SH-SY5Y (cell line): ENCODE results near the gene CNTNAP5.

Source experiments
- GATA2 ChIP-seq: IDR thresholded peaks from 2 replicates; pipeline ENCODE4 v1.6.1; 2011; ENCODE audit warnings: mild to moderate bottlenecking, low read depth, low read length
- GATA3 ChIP-seq: IDR thresholded peaks from 2 replicates; pipeline ENCODE4 v1.6.1; 2011; ENCODE audit warnings: low read depth, mild to moderate bottlenecking, low read length, moderate library complexity

The CNTNAP5 gene

GRCh38 chr2:124566518-124566970 is 541.5 kb downstream of the CNTNAP5 start:
- TF ChIP-seq GATA3 (no peak), GATA2 (no peak)

- TF ChIP-seq GATA3 (no peak), GATA2 (no peak)
These were observed 545.8 kb downstream of the CNTNAP5 start for GRCh38 chr2:124570872-124571271.

- no peak for TF ChIP-seq GATA2
- no peak for TF ChIP-seq GATA3
These were observed 546.7 kb downstream of the CNTNAP5 start for GRCh38 chr2:124571836-124572235.

GRCh38 chr2:124572934-124573634 is 548.0 kb downstream of the CNTNAP5 start:
- TF ChIP-seq GATA3 (no peak), GATA2 (no peak)

- TF ChIP-seq GATA2, result no peak
- no peak for TF ChIP-seq GATA3
These were observed 550.4 kb downstream of the CNTNAP5 start for GRCh38 chr2:124575497-124575896.

GRCh38 chr2:124580263-124580662 is 555.2 kb downstream of the CNTNAP5 start:
- TF ChIP-seq GATA2, result no peak
- TF ChIP-seq GATA3, result no peak

GRCh38 chr2:124582387-124582786 is 557.3 kb downstream of the CNTNAP5 start:
- TF ChIP-seq GATA2 (no peak), GATA3 (no peak)

- TF ChIP-seq GATA2, result no peak
- no peak for TF ChIP-seq GATA3
These were observed 559.5 kb downstream of the CNTNAP5 start for GRCh38 chr2:124584615-124585014.

GRCh38 chr2:124585277-124585676 is 560.2 kb downstream of the CNTNAP5 start:
- TF ChIP-seq GATA3, result no peak
- no peak for TF ChIP-seq GATA2

GRCh38 chr2:124586210-124586609 is 561.1 kb downstream of the CNTNAP5 start:
- no peak for TF ChIP-seq GATA3
- TF ChIP-seq GATA2, result no peak

GRCh38 chr2:124586835-124587234 is 561.7 kb downstream of the CNTNAP5 start:
- TF ChIP-seq GATA2, result no peak
- no peak for TF ChIP-seq GATA3

- TF ChIP-seq GATA2 (no peak), GATA3 (no peak)
These were observed 564.9 kb downstream of the CNTNAP5 start for GRCh38 chr2:124589971-124590370.

GRCh38 chr2:124602759-124603158 is 577.7 kb downstream of the CNTNAP5 start:
- TF ChIP-seq GATA2, result no peak
- no peak for TF ChIP-seq GATA3

GRCh38 chr2:124604940-124605339 is 579.9 kb downstream of the CNTNAP5 start:
- TF ChIP-seq GATA2, result no peak
- TF ChIP-seq GATA3, result no peak

GRCh38 chr2:124607679-124608078 is 582.6 kb downstream of the CNTNAP5 start:
- TF ChIP-seq GATA2, result no peak
- TF ChIP-seq GATA3, result no peak
